ENCODE measurements around the gene PTGIS.
A peak's percentile ranks its signal among the peaks of the same experiment; 100 is the strongest.

The PTGIS gene

DNA sequence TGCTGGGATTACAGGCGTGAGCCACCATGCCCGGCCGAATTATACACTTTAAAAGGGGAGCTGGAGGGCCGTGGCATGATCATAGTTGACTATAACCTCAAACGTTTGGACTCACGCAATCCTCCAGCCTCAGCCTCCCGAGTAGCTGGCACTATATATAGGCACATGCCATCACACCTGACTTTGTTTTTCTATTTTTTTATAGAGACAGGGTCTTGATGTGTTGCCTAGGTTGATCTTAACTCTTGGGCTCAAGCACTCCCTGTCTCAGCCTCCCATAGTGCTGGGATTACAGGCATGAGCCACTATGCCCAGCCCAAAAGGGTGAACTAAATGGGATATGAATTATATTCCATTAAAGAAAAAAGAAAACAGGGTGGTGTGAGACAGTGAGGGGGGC is 7.8 kb downstream of the PTGIS start:
- DNase-seq (ENCODE audit: low read depth), result no peak

- DNase-seq (ENCODE audit: low read depth), result peak; percentile 48
Measured at GRCh38 chr20:49559411-49560081, 8.4 kb downstream of the PTGIS start.

DNA sequence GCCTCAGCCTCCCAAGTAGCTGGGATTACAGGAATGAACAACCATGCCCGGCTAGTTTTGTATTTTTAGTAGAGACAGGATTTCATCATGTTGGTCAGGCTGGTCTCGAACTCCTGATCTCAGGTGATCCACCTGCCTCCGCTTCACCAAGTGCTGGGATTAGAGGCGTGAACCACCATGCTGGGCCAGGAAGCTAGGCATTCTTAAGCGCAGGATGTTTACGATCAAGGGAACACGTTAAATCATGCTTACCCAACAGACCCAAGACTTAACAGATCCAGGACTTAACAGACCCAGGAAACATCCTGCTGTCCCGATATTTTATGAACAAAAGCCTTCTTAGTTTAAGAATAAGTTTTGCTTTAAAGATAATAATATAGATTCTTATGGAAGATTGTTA is 9.1 kb downstream of the PTGIS start:
- no peak for DNase-seq (ENCODE audit: low read depth)

- no peak for DNase-seq (ENCODE audit: low read depth)
Measured at GRCh38 chr20:49557449-49557848, 10.5 kb downstream of the PTGIS start.

GRCh38 chr20:49556621-49557020 is 11.3 kb downstream of the PTGIS start:
- no peak for DNase-seq (ENCODE audit: low read depth)

DNA sequence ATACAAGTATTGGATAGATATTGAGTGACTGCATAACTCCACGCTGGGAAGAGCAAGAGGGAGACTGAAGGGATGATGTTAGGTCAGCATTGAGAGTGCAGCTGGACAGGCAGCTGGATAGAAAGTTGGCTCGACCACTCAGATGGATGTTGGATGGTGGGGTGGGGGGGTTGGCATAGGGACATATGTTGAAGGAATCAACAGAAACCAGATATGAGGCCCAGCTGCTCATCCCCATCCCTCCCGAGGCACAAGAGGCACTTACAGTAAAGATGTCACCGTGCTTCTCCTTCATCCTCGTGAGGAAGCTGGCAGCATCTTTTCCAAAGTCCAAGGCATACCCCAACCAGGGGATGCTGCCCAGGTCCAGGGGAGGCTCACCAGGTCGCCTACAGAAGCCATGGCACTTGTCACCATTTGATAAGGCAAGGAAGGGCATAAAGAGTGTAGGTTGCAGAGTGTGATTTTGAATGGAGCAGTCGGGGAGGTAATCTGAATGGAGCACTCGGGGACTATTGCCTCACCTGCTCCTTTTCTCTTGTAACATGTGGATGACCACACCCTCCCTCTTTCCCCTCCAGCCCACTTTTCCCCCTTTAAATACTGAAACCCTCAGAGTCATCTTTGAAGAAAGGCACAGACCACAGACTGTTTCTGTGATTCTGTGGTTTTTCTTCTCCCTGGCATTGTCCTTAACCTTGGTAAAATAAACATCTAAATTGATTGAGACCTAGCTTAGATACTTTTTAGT is 18.0 kb downstream of the PTGIS start:
- no peak for DNase-seq (ENCODE audit: low read depth)

DNA sequence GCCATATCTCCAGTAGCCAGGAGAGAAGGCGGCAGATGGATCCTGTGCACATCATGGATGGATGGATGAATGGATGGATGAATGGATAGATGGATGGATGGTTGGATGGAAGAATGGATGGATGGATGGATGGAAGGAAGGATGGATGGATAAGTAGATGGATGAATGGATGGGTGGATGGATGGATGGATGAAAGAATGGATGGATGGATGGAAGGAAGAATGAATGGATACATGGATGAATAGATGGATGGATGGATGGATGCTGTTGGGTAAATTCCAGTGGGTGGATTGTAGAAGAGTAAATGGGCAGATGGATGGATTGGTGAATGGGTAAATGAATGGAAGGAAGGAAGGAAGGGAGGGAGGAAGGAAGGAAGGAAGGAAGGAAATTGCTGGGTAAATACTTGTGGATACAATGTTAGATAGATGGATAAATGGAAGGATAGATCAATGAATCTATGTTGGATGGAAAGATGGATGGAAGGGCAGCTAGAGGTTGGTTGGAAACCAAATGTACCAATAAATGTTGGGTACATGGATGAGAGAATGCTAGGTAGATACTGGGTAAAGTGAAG is 19.5 kb downstream of the PTGIS start:
- no peak for DNase-seq (ENCODE audit: low read depth)

- no peak for DNase-seq (ENCODE audit: low read depth)
Measured at GRCh38 chr20:49545572-49545971, 22.4 kb downstream of the PTGIS start.

DNA sequence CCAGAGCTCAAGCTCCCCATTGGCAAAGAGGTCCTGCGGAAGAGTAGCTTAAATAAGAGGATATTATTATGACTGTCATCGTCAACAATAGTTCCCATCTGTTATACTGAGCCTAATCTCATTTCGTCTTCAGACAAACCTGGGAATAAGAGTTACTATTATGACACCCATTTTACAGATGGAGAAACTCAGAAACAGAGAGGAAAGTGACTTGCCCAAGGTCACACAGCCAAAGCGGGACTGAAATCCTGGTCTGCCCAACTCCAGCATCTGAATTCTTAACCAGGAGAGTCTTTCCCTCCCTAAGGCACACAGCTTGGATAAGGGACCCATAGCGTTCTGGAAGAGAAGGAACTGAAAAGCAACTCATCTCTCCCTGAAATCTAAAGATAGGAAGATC is 23.4 kb downstream of the PTGIS start:
- no peak for DNase-seq (ENCODE audit: low read depth)

DNA sequence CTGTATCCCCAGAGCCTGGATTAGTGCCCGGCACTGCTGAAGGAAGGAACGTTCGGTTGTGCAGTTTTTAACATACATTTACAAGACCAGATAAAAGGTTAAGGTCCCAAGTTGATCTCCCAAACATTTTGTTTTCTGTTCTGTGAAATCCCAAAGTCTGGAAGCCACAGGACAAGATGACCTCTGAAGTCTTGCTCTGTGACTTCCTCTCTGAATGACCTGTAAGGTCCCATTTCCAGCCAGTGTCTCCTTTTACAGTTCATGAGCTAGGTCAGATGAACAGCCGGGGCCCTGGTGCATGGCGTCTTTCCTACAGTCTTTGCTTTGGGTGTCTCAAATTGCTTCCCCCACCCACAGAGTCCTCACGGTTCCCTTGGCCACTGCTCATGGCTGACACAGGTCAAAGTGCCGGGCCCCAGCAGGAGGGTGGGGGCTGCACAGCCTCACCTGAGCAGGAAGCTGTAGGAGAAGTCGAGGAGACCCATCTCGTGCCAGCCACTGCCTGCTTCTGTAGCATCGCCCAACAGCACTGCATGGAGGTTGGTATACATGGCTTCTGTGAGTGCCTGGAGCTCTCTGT is 24.0 kb downstream of the PTGIS start:
- no peak for DNase-seq (ENCODE audit: low read depth)

DNA sequence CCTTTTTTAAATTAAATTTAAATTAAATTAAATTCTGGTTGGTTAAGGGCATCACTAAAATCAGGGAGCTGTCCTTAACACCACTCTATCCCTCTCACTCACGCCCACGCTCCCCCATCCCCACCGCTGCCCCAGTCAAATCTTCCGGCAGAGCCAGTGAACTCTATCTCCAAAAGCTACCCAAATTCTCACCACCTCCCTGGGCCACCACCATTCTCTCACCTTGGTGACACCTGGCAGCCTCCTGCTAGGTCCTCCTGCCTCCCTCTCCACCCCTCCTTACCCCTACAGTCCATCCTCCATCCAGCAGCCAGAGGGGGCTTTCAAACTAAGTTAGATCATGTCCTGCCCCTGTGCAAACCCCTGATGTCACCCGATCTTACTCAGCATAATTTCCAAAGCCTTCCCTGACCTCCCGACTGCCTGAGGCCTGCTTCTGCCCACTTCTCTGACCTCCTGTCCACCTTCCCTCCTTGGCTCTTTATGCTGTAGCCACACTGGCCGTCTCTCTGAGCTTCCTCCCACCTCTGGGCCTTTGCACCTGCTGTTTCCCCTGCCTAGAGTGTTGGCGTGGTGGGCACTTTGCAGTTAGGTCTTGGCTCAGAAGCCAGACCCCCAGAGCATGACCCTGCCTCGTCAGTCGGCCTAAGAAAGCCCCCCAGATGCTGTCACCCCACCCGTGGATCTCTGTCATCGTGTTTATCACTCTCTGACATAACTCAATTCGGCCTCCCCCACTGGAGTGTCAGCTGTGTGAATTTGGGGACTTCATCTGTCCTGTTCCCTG is 24.7 kb downstream of the PTGIS start:
- no peak for DNase-seq (ENCODE audit: low read depth)

GRCh38 chr20:49542514-49542991 is 25.4 kb downstream of the PTGIS start:
- no peak for DNase-seq (ENCODE audit: low read depth)

DNA sequence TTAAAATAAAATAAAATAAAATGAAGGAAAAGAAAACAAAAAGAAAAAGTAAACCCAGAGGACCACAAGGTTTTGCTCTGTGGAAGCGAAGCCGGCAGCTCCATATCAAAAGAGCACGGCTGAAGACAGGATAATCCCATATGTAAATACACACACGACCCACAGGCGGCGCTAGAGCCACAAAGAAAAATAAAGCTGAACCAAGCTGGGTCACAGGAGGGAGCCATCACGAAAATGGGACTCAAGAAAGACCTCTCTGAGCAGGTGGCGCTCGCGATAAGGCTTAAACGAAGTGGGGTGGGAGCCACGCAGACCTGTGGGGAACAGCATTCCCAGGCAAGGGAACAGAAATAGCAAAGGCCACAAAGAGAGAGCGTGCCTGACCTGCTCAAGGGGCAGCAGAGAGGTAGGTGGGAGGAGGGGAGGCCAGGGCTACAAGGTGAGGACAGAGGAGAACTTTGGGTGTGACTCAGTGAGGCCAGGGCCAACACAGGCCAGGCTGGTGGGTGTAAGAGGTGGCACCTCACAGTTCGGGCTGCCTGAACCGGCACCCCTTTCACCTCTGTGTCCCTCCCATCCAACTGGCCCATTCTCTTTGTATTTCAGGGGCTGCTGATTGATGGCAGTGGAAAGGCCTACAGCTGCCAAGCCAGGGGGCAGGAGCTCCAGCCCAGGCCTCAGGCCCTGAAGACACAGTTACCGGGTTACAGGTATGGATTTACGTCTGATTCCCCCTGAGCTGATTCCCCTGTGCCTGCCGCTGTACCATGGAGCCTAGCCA is 26.0 kb downstream of the PTGIS start:
- DNase-seq (ENCODE audit: low read depth), result peak; percentile 40

DNA sequence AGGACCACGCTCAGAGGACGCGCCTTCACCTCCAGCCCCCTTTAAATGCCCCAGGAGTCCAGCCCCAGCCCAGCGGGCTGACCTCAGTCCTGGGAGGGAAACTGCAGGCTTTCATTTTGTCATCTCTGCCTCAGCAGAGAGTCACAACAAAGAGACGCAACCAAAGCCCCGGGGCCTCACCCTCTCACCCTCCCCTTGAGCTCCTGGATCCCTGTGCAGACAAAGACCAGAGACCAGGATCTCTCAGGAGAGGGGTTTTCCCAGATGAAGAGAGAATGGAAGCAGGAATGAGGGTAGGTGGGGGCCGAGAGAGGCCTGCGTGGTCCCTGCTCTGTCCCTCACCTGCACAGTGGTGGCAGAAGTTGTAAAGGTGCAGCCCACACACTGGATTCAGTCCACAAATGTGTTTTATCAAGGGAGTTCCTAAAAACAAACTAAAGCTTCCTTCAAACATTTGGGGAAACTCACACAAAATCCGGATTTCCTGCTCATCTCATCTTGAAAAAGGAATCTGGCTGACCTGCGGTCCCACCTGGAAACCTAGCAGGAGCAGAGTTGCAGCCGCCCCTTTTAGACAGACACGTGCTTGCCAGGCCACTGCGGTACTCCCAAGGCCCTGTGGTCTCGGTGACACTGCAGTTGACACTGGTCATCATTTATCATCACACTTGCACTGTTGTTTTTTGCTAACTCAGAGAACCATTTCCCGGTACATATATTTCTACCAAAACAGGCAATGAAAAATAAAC is 27.1 kb downstream of the PTGIS start:
- no peak for DNase-seq (ENCODE audit: low read depth)

DNA sequence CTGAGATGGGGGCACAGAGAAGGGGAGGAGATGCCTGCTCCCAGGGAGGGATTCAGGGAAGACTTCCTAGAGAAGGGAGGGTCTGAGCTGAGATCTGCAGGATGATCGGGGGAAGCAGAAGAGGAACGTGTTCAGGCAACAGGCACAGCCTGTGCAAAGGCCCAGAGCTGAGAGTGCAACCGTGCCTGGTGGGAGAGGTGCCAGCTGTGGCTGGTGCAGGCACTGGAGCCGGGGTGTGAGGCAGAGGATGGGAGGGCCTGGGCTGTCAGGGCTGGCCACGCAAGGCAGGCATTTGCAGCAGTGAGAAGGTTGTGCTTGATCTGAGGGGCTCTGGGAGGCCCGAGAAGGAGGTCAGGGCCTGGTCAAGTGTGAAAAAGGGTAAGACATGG is 27.7 kb downstream of the PTGIS start:
- no peak for DNase-seq (ENCODE audit: low read depth)

GRCh38 chr20:49539481-49540231 is 28.3 kb downstream of the PTGIS start:
- no peak for DNase-seq (ENCODE audit: low read depth)

DNA sequence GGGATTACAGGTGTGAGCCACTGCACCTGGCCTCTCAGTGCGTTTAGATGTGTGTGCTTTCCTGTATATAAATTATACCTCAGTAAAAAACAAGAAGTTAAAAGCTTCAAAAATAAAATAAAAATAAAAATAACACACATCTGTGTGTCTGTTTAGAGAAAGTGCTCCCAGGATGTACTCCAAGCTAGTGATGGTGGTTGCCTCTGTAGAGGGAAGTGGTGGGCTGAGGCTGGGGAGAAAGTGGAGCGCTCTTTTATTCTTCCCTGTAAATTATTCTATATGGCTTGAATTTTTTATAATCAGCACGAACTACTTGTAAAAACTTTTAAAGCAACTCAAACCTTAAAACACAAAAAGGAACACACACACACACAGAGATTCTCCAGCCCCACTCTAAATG is 29.0 kb downstream of the PTGIS start:
- no peak for DNase-seq (ENCODE audit: low read depth)

DNA sequence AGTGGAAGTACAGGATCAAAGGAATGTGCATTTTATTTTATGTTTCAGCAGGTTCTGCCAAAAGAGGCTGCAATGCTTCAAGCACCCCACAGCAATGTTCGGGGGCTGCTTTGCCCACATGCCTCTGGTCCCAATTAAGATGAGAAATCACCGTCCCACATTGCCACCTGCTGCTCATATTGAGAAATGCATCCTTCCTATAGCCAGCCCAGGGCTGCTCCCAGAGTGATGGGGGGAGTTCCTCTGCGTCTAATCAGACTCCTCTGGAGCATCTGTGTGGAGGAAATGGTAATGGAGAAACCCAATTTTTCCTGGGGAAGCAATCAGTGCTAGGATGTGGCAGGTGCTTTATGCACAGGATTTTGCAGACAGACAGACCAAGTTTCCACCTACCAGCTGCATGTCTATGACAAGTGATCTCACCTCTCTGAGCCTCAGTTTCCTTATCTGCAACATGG is 33.7 kb downstream of the PTGIS start:
- no peak for DNase-seq (ENCODE audit: low read depth)

- DNase-seq (ENCODE audit: low read depth), result no peak
Measured at GRCh38 chr20:49532285-49532946, 35.5 kb downstream of the PTGIS start.

Measured in GM04504 (cell line).